ENCODE data around the gene TGFB1. TPM values are rescaled to one million over a fixed set of nuclear protein-coding genes. Genes with fewer than 3 reads are reported as not detected.
A peak's percentile ranks its signal among the peaks of the same experiment; 100 is the strongest.
"Not testable (repeated sequence)": the region's sequence is repeated elsewhere in the genome, so short reads cannot be mapped to it uniquely, and the experiment has no call there.

TGFB1 gene
- total RNA-seq, 2 donors from 2014 or later = 7.4 to 14.7 TPM

DNA sequence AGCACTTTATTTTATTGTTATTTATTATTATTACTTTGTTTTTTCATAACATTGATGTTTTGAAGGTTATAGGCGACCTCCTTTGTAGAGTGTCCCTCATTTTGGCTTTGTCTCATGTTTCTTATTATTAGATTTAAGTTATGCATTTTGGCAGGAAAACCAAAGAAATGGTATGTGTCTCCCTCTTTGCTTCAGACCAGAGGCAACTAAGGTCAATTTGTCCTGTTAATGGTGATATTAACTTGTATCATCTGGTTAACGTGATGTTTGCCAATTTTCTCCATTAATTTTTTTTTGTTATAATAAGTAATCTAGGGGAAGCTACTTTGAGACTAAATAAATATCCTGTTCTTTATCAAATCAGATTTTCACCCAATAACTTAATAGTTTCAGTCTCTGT is 18.8 kb upstream of the TGFB1 start:
- ATAC-seq = no peak
- intact Hi-C loops (cut with DNase I, micrococcal nuclease) = no loop called here
- DNase-seq = no peak

DNA sequence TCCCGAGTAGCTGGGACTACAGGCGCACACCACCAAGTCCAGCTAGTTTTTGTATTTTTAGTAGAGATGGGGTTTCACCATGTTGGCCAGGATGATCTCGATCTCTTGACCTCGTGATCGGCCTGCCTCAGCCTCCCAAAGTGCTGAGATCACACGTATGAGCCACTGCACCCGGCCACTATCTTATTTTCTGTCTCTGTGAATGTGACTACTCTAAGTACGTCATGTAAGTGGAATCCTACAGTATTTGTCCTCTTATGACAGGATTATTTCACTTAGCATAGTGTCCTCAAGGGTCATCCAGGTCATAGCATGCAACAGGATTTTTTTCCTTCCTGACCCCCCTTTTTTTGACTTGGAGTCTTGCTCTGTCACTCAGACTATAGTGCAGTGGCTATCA is 17.8 kb upstream of the TGFB1 start:
- DNase-seq (no peak), ATAC-seq (no peak)
- intact Hi-C loops (cut with DNase I, micrococcal nuclease) = no loop called here

DNA sequence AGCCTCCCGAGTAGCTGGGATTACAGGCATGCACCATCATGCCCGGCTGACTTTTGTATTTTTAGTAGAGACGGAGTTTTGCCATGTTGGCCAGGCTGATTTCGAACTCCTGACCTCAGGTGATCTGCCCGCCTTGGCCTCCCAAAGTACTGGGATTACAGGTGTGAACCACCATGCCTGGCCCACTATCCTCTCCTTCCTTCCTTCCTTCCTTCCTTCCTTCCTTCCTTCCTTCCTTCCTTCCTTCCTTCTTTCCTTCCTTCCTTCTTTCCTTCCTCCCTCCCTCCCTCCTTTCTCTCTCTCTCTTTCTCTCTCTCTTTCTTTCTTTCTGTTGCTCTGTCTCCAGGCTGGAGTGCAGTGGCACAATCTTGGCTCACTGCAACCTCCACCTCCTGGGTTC is 17.4 kb upstream of the TGFB1 start:
- DNase-seq; intact Hi-C loops (cut with DNase I, micrococcal nuclease): not testable (repeated sequence)

DNA sequence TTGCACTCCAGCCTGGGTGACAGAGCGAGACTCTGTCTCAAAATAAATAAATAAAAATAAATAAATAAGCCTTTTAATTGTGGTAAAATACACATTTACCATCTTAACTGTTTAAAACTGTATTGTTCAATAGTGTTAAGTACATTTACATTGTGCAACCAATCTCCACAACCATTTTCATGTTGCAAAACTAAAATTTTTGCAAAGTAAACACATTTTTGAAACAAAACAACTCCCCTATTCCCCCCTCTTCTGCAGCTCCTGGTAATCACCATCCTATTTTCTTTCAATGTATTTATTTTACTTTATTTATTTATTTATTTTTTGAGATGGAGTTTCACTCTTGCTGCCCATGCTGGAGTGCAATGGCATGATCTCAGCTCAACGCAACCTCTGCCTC is 16.0 kb upstream of the TGFB1 start:
- ATAC-seq (no peak), DNase-seq (no peak)
- intact Hi-C loops (cut with DNase I, micrococcal nuclease) = no loop called here

More for the DNA sequence above, 17.4 kb upstream of the TGFB1 start:
- ATAC-seq = not testable (repeated sequence)

DNA sequence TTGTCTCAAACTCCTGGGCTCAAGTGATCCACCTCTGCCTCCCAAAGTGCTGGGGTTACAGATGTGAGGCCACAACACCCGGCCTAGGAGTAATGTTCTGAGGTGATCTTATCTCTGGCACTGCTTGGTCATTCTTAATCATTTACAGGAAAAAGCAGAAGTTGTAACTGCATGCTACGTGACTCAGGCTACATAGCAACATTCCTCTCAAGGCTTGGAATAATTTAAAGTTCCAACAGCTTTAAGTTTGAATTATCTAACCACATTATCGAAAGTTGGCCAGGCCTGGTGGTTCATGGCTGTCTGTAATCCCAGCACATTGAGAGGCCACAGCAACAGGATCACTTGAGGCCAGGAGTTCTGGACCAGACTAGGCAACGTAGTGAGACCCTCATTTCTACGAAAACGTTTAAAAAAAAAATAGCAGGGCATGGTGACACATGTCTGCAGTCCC is 14.2 kb upstream of the TGFB1 start:
- ATAC-seq (no peak), DNase-seq (no peak)
- intact Hi-C loops (cut with DNase I, micrococcal nuclease) = no loop called here

DNA sequence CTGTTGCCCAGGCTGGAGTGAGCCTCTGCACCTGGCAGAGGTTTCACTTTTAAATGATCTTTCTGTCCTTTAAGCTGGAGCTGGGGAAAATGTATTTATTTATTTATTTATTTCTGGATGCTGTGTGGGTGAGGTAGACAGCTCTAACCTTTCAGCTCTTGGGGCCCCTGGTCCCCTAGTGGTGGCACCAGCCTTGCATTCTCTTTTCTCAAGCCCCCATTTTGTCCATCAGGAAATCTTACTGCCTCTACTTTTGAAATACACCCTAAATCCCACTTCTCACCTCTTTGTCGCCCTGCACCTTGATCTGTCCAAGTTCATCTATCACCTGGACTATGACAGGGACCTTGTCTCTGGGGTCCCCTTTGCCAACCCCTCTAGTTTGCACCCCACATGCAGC is 12.4 kb upstream of the TGFB1 start:
- intact Hi-C loops (cut with DNase I, micrococcal nuclease) = no loop called here
- DNase-seq (no peak), ATAC-seq (no peak)

DNA sequence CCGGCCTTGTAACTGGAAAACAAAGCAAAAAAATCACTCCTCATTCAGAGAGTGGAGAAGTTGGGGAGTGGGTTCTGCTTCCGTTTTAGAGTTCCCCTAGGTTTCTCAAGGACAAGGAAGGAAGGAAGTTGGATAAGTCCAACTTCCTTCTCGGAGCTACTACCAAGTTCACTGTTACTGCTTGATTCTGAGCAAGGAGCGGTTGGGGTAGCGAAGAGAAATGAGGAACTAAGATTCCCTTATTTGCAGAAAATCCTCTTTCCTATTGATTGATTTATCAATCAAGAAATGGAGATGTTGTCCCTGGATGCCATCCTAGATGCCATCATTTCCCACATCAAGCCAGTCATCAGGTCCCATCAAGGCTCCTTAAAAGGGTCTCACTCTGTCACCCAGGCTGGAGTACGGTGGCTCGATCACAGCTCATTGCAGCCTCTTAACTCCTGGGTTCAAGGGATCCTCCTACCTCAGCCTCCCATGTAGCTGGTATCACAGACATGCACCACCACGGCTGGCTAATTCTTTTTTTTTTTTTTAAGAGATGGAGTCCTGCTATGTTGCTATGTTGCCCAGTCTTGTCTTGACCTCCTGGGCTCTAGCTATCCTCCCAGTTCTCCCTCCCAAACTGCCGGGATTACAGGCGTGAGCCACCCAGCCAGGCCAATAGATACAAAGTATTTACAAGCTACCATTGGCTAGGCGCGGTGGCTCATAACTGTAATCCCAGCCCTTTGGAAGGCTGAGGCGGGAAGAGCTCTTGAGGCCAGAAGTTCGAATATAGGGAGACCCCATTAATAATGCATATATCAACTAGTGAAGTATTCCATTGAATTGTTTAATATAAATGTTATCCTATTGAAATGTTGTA is 11.0 kb upstream of the TGFB1 start:
- intact Hi-C loops (cut with DNase I, micrococcal nuclease) = no loop called here
- ATAC-seq (no peak), DNase-seq (no peak)

DNA sequence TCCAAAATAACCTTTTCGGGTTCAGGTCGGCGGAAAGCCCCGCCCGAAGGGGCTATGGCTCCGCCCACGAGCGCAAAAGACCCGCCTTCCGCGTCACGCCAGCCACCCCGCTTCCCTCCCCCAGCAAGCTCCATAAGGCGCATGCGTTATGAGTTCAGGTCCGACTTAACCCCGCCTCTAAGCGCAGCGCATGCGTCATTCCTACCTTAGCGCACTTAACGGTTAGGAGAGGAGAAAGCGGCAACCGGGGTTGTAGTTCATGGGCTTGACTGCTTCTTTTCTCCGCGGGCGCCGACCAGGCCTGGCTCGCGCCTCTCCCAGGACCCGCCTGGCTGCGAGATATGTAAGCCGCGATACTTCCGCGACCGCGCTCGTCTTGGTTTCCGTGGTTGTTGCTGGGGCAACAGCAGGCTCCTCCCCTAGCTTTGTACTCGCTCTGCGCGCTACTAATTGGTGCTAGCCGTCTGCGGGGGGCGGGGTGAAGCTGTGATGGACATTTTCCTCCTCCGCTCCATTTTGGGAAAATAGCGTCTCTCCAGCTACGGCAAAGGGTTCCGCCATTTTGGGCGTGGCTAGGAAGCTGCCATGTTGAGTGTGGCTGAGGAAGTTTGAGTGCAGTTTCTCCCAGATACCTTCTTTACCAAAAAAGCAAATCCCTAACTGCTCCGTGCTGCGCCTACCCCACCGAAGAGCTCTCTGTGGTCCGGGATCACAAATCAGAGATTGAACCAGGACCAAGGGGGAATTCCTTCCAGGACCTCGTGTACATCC is 10.2 kb upstream of the TGFB1 start, which contains the start of gene B9D2:
B9D2 (minus strand) TSS at position 397 of the 771 bp plus-strand sequence. CDS start 630 bp downstream, outside the sequence.
- DNase-seq = peak; percentile 99
- intact Hi-C loops (cut with DNase I, micrococcal nuclease) = no loop called here

DNA sequence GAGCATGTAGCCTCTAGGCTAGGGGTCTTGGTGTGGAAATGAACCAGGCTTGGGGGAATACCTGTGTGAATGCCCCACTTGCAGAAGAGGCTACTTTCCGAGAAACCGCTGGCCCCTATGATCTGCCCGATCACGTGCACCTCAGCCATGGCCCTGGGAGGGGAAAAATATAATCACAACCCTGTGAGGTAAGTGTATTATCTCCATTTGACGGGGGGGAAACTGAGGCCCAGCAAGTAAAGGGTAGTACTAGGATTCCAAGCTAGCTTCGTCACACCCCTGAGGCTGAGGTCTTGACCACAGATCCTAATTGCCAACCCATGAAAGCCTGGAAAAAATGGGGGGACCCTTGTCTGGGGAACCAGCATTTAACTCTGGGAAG is 9.6 kb upstream of the TGFB1 start:
- intact Hi-C loops (cut with DNase I, micrococcal nuclease) = no loop called here

More for the DNA sequence above, 10.2 kb upstream of the TGFB1 start, which contains the start of gene B9D2:
- ATAC-seq = peak; percentile 89

DNA sequence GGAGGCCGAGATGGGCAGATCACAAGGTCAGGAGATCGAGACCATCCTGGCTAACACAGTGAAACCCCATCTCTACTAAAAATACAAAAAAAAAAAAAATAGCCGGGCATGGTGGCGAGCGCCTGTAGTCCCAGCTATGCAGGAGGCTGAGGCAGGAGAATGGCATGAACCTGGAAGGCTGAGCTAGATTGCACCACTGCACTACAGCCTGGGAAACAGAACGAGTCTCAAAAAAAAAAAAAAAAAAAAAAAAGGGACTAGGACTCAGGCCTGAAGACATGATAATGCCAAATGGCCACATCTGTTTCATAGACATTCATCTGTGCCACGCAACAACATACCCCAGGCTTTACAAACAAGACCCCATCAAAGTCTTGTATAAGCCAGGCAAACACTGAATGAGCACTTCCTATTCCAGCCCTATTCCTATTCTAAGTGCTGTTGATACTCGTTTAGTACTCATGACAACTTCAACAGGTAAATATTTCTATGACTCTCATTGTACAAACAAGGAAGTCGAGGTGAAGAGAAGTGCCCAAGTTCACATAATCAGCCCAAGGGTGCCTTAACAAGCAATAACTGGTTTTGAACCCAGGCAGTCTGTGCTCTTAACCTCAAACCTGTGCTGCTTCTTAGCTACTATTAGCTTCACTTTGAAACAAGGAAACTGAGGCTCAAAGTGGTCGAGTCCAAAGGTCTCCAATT is 8.6 kb upstream of the TGFB1 start:
- ATAC-seq (peak; percentile 62), DNase-seq (no peak)
- intact Hi-C loops (cut with DNase I, micrococcal nuclease) = no loop called here

More for the DNA sequence above, 9.6 kb upstream of the TGFB1 start:
- peak in 1 of 2 donors; percentile 30 for DNase-seq
- no peak for ATAC-seq

DNA sequence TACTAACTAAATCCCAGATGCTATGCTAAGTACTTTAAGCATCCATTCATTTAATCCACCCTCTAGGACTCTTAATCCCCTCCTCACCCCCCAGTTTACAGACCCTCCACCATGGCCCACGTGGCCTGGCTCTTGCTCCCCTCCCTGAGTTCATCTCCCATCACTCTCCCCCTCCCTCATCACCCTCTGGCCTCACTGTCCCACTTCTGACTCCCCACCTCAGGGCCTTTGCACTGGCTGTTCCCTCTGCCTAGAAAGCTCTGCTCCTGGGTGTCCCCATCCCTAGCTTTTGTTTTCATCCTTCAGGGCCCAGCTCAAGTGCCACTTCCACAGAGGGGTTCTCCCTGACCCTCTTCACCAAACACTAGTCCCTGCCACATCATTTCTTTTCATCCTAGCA is 6.0 kb upstream of the TGFB1 start:
- intact Hi-C loops (cut with DNase I, micrococcal nuclease) = no loop called here
- ATAC-seq (no peak), DNase-seq (no peak)

DNA sequence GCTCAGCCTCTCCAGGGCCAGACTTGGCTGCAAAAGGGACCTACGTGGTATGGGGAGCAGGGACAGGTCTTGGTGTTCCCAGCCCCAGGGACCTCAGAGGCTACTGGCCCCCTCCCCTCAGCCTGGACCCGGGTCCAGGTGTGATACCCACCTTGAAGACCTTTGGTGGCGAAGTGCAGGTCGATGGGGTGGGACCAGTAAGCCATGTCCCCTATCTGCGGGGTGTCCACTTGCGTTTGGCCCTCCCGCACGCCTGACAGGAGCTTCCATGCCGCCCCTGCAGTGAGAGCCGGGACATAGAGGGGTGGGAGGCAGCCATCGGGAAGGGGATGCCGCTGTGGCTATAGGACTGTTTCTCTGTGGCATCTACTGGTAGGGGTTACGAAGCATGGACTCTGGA is 4.0 kb upstream of the TGFB1 start:
- intact Hi-C loops (cut with DNase I, micrococcal nuclease) = no loop called here
- DNase-seq (no peak), ATAC-seq (no peak)

DNA sequence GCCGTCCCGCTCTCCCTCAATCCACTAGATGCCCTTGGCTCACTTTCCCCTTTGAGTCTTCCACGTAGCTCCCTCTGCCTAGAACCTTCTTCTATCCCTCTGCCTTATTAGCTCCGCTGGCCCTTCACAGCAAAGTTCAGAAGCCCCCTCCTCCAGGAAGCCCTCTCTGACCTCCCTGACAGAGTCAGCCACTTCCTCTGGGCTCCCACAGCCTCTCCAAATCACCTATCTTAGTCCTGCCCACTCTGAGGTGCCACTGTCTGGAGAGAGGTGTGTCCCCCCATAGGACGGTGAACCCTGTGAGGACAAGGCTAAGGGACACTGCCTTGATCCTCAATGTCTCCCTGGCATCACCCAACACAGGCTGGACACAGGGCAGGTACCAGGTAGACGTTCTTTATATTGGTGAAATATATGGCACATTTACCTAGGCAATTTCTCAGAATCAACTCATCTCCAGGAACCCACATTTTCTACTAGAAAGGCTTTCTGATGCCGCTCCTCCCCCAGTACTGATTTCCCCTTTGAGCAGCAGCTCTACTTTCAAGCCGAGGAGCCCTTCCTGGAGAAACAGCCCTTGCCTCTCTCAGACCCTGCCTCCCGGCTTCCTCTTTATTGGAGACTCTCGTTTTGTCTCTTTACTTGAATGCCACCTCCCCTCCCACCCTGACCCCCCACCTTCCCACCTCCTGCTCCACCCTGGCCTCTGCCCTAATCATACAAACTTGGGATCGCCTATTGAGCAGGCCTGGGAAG is 3.4 kb upstream of the TGFB1 start:
- ATAC-seq = no peak
- intact Hi-C loops (cut with DNase I, micrococcal nuclease) = no loop called here
- DNase-seq = no peak

DNA sequence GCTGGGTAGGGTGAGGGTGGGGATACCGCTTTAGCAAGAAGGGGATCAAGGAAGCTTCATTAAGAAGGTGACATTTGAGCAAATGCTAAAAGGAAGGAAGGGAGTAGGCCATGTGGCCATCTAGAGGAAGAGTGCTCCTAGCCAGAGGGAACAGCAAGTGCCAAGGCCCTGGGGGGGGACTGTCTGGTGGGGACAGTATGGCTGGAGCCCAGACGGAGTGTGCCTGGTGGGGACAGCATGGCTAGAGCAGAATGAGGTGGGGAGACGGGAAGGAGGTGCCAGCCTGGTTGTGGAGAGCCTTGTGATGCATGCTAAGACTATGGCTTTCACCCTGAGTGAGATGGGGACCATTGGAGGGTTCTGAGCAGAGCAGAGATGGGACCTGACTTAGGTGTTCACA is 2.1 kb upstream of the TGFB1 start:
- intact Hi-C loops (cut with DNase I, micrococcal nuclease) = no loop called here
- no peak for DNase-seq
- no peak for ATAC-seq

DNA sequence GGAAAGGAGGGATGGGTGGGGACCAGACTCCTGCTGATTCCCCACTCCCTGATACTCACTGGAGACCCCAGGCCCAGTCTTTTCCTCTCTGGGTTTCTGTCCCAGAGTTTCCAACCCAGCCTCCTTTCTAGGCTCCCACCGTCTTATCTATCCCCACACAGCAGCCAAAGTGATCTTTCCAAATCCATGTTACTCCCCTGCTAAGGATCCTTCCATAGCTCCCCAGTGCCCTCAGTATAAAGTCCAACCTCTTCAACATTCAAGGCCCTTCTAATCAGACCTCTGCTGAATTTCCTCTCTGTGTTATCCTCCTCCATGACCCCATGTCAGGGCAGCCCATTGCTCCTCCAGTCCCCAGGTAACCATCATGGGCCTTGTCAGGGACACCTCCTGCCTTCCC is 1.3 kb upstream of the TGFB1 start:
- DNase-seq = no peak
- intact Hi-C loops (cut with DNase I, micrococcal nuclease) = no loop called here
- no peak for ATAC-seq

DNA sequence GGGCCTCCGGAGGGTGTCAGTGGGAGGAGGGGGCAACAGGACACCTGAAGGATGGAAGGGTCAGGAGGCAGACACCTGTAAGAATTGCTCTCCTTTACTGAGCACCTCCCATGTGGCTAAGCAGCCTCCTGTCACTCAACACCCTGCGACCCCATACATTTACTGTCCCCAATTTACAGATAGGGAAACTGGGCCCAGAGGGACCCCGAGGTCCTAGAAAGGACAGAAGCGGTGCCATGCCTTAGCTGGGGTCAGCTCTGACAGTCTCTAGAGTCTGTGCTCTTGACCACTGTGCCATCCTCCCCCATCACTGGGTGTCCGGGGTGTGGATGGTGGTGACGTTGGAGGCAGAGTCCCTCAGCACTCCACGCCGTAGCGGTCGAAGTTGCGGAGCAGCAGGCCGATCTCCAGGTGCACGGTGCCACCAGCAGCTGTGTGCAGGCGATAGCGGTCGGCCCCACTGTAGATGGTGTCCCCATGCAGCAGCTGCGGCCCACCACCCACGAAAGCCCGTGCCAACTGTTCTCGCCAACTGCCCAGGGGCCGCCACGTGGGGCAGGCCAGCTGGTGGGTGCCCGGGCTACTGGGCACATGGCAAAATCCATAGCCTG is 726 bp upstream of the TGFB1 start:
- ATAC-seq (no peak), DNase-seq (peak in 1 of 2 donors; percentile 33)
- intact Hi-C loops (cut with DNase I, micrococcal nuclease) = no loop called here

DNA sequence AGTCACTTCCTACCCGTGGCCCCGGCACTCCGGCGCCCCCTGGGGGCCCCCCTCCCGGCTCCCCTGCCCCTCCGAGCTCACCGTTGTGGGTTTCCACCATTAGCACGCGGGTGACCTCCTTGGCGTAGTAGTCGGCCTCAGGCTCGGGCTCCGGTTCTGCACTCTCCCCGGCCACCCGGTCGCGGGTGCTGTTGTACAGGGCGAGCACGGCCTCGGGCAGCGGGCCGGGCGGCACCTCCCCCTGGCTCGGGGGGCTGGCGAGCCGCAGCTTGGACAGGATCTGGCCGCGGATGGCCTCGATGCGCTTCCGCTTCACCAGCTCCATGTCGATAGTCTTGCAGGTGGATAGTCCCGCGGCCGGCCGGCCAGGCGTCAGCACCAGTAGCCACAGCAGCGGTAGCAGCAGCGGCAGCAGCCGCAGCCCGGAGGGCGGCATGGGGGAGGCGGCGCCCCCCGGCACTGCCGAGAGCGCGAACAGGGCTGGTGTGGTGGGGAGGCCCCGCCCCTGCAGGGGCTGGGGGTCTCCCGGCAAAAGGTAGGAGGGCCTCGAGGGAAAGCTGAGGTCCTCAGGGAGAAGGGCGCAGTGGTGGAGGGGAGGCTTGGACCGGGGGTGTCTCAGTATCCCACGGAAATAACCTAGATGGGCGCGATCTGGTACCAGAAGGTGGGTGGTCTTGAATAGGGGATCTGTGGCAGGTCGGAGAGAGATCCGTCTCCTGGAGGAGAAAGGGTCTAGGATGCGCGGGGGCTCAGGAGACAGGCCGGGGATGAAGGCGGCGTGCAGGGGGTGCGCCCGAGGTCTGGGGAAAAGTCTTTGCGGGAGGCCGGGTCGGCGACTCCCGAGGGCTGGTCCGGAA is 885 bp downstream of the TGFB1 start:
- peak; percentile 27 for ATAC-seq
- peak in 1 of 2 donors; percentile 78 for DNase-seq
- intact Hi-C loops (cut with DNase I, micrococcal nuclease) = no loop called here

Measured in left colon (tissue), 2 donors.